ENCODE data around the gene KIF12.
"Not testable (repeated sequence)": the region's sequence is repeated elsewhere in the genome, so short reads cannot be mapped to it uniquely, and the experiment has no call there.

Gene KIF12

GRCh38 chr9:114131808-114132549 lies 32.9 kb upstream of the KIF12 start:
- POLR2A ChIA-PET (ENCODE audit: low non-redundant PET): no interaction called here
- H3K27ac ChIP-seq: no peak overlapping the region
- TF ChIP-seq, protein P1, sequence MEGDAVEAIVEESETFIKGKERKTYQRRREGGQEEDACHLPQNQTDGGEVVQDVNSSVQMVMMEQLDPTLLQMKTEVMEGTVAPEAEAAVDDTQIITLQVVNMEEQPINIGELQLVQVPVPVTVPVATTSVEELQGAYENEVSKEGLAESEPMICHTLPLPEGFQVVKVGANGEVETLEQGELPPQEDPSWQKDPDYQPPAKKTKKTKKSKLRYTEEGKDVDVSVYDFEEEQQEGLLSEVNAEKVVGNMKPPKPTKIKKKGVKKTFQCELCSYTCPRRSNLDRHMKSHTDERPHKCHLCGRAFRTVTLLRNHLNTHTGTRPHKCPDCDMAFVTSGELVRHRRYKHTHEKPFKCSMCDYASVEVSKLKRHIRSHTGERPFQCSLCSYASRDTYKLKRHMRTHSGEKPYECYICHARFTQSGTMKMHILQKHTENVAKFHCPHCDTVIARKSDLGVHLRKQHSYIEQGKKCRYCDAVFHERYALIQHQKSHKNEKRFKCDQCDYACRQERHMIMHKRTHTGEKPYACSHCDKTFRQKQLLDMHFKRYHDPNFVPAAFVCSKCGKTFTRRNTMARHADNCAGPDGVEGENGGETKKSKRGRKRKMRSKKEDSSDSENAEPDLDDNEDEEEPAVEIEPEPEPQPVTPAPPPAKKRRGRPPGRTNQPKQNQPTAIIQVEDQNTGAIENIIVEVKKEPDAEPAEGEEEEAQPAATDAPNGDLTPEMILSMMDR (conservative IDR thresholded peaks at IDR 0.05; ENCODE audit: low read depth): no peak
- CTCF ChIA-PET: interaction anchor here (0.6 to 1.6 kb wide), 3 partner anchors 9 to 159 kb away, joined by 3 to 6 read pairs (median 3); no protein-coding TSS in a partner anchor
- no peak for DNase-seq (ENCODE audit: low spot score)

DNA sequence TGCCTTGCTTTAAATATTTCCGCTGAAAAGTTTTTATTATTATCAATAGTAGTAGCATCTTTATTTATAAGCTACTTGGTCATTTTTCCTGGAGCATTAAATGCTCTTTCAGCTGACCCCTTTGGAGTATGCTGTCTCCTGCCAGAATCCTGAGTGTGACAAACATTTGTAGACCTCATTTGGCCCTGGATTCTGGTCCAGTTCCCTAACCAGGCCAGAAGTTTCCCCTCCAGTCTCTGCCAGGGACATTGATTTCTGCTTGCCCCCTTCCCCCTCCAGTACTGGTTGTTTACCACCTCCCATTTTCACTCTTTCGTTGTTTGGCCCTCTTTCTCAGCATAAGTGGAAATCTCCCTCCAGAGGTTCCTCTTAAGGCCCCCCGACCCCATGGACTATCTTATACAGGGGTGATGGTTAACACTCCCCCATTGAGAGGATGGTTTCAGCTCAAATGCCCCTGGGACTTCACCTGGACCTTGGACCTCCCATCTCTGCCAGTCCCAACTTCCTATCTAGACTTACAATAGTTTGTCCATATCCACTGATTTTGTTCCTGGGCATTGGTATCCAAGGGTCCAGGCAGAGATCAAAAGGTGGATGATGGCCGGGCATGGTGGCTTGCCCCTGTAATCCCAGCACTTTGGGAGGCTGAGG lies 31.7 kb upstream of the KIF12 start:
- POLR2A ChIA-PET (ENCODE audit: low non-redundant PET): no interaction called here

DNA sequence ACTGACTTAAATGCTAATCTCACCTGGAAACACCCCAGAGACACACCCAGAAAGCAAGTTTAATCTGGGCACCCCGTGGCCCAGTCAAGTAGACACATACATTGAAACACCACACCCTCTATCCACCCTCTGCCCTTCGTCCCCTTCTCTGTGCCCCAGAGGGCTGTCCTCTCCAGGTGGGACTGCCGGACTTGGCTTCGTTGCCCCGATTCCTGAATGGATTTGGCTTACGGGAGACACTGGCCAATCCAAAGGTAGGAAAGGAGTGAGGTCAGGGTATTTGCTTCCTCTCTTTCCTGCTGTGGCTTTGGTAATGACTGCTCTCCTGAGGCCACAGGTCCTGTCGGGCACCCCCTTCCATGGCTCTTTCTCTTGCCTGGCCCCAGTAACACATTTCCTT lies 31.0 kb upstream of the KIF12 start:
- no peak for DNase-seq (ENCODE audit: low spot score)
- CTCF ChIA-PET: interaction anchor here (1.0 to 1.3 kb wide), 2 partner anchors 22 to 48 kb away, joined by 3 to 6 read pairs; no protein-coding TSS in a partner anchor
- TF ChIP-seq, protein P1 (conservative IDR thresholded peaks at IDR 0.05; ENCODE audit: low read depth): no peak
- POLR2A ChIA-PET (ENCODE audit: low non-redundant PET): no interaction called here
- H3K27ac ChIP-seq: no peak overlapping the region

More for the DNA sequence above, 31.7 kb upstream of the KIF12 start:
- TF ChIP-seq, protein P1 (conservative IDR thresholded peaks at IDR 0.05; ENCODE audit: low read depth): no peak
- no peak overlapping the region for H3K27ac ChIP-seq
- CTCF ChIA-PET: interaction anchor here (0.6 to 1.3 kb wide), 3 partner anchors 9 to 48 kb away, joined by 3 to 6 read pairs (median 3); no protein-coding TSS in a partner anchor
- no peak for DNase-seq (ENCODE audit: low spot score)

DNA sequence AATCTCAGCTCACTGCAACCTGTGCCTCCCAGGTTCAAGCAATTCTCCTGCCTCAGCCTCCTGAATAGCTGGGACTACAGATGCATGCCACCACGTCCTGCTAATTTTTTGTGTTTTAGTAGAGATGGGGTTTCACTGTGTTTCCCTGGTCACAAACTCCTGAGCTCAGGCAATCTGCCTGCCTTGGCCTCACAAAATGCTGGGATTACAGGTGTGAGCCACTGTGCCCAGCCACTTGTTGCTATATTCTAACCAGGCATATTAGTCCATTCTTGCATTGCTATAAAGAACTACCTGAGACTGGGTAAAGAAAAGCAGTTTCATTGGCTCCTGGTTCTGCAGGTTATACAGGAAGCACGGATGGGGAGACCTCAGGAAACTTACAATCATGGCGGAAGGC lies 29.7 kb upstream of the KIF12 start:
- POLR2A ChIA-PET (ENCODE audit: low non-redundant PET); DNase-seq (ENCODE audit: low spot score); H3K27ac ChIP-seq: not testable (repeated sequence)
- CTCF ChIA-PET: interaction anchor here (0.7 to 2.0 kb wide), 2 partner anchors 21 to 163 kb away, joined by 4 to 10 read pairs; no protein-coding TSS in a partner anchor

- POLR2A ChIA-PET (ENCODE audit: low non-redundant PET): no interaction called here
- CTCF ChIA-PET: interaction anchor here (0.6 to 2.7 kb wide), 2 partner anchors 18 to 70 kb away, joined by 4 to 15 read pairs; no protein-coding TSS in a partner anchor
- no peak overlapping the region for H3K27ac ChIP-seq
- TF ChIP-seq, protein P1 (conservative IDR thresholded peaks at IDR 0.05; ENCODE audit: low read depth): no peak
- no peak for DNase-seq (ENCODE audit: low spot score)
Measured at GRCh38 chr9:114126247-114127060, 27.4 kb upstream of the KIF12 start.

GRCh38 chr9:114125476-114126013 lies 26.5 kb upstream of the KIF12 start:
- POLR2A ChIA-PET (ENCODE audit: low non-redundant PET): no interaction called here
- CTCF ChIA-PET: interaction anchor here (2.7 kb wide), 1 partner anchor 18 kb away, joined by 15 read pairs; no protein-coding TSS in a partner anchor
- TF ChIP-seq, protein P1 (conservative IDR thresholded peaks at IDR 0.05; ENCODE audit: low read depth): no peak
- H3K27ac ChIP-seq: no peak overlapping the region
- no peak for DNase-seq (ENCODE audit: low spot score)

Measured in RWPE1 (cell line).